Stimulated activated CD4-positive, alpha-beta T cell treated with anti-CD3 and anti-CD28 coated beads, Interleukin-4, amount 100 ng/mL, for 1 hour (primary cell): ENCODE data around the gene EEF1A2.
"Not testable (repeated sequence)": the region's sequence is repeated elsewhere in the genome, so short reads cannot be mapped to it uniquely, and the experiment has no call there.

Source experiments
- DNase-seq: peaks from one replicate; pipeline ENCODE4 v3.0.0-alpha.2; 2020

Gene EEF1A2

DNA sequence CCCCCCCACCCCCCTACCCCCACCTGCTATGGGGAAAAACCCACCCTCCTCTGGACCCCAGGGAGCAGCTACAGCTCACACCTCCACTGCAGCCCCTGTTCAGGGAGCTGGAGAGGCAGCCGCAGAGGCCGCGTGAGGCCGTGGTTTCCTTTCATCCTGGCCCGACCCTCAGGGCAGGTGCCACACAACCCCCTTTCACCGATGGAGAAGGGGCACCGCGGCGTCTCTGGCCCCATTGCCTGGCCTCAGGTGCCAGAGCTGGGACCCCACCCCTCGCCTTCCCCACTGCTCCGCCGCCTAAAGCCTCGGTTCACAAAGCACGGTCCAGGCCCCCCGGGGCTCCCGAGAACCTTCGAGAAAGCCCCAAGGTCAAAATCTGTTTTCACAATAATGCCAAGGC, 14.6 kb downstream of the EEF1A2 start:
- no peak for DNase-seq

GRCh38 chr20:63483834-63484233, 15.0 kb downstream of the EEF1A2 start:
- DNase-seq: no peak

DNA sequence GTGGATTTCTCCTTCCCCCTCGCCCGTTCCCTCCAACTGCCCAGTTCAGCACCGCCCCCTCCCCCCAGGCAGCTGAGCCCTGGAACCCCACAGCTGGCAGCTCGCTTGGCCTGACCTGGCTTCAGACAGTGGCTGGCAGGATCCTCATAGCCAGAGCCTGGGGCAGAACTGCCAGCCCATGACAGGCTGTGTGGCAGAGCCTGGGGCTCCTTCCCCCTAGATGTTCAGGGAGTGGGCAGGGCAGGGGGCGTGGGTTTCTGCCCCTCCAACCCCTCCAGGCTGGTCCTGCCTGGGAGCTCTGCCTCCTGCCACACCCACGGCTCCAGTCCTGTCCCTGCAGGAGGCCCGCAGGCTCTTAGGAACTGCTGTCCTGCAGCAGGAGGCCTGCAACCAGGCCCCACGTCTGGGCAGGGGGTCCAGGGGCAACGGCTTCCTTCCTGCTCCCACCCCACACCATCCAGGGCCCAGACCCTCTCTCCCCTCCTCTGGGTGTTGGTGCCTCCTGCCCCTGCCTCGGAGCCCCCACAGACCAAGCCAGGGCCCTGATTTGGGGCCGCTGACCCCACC, 16.8 kb downstream of the EEF1A2 start:
- no peak for DNase-seq

- no peak for DNase-seq
Observed at GRCh38 chr20:63481503-63481902, 17.4 kb downstream of the EEF1A2 start.

GRCh38 chr20:63479695-63480419, 19.0 kb downstream of the EEF1A2 start:
- not testable (repeated sequence) for DNase-seq

GRCh38 chr20:63478346-63479302, 20.3 kb downstream of the EEF1A2 start:
- DNase-seq: no peak

GRCh38 chr20:63477944-63478343, 20.9 kb downstream of the EEF1A2 start:
- DNase-seq: no peak

GRCh38 chr20:63477061-63477616, 21.7 kb downstream of the EEF1A2 start:
- no peak for DNase-seq

DNA sequence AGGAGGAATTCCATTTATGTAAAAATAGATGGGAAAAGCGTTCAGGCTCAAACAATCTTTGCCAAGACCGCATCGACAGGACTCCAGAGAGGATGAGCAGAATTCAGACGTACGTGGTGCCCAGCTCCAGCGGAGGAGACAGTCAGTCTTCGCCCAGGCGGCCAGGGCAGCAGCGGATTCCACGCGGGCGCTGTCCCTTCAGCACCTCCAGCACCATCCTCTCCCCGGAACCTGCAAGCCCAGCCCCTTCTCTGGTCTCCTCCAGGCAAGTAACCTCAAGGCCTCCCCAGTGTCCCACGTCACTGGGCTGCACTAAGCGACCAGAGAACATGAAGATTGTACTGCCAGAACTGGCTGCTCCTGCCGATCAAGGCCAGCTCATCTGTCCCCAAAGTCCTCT, 23.7 kb downstream of the EEF1A2 start:
- no peak for DNase-seq

DNA sequence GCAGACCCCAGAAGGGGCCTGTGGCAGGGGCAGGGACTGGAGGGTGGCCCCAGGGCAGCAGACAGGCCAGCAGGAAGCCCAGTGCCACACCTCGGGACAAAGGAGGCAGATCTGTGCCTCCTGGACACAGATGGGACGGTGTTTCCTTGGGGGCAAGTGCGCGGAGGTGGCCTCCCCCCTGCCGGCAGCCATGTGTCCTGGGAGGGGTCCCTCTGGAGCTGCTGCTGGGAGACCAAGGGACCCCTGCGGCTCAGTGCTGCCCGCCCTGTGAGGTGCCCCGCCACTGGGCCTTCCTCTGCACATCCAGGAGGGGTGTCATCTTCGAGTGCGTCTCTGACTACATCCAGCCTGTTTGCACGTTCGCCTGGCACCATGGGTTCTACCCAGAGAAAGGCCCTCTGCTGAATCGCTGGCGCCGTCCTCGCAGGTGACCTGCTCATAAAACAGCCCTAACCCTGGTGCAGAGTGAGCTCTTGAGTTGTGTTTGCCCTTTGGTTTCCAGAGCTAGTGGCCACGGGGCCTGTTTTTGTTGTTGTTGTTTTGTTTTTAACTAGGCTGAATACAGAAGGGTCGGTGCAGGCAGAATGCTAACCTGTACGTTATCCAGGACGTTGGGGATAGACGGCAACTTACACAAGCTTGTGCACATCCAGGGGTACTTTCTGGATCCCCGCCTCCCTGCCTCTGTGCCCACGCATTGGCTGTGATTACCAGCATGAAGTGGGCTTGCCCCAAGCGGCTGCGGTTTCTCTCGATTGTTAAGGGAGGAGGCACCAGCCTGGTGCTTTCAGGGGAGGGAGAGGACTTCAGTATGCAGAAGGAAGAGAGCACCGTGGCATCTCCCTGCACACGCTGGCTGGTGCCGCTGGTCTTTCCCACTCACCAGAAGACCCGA, 25.1 kb downstream of the EEF1A2 start:
- no peak for DNase-seq

- no peak for DNase-seq
Observed at GRCh38 chr20:63472862-63473390, 26.0 kb downstream of the EEF1A2 start.

GRCh38 chr20:63471981-63472831, 26.7 kb downstream of the EEF1A2 start, which contains the start of gene KCNQ2:
Gene KCNQ2 (minus strand): TSS chr20:63472655. CDS start chr20:63472463, 192 bp downstream.
- peak; percentile 23 for DNase-seq

- no peak for DNase-seq
Observed at GRCh38 chr20:63471717-63471980, 27.2 kb downstream of the EEF1A2 start.

GRCh38 chr20:63471002-63471716, 27.7 kb downstream of the EEF1A2 start:
- DNase-seq: no peak

- DNase-seq: no peak
Observed at GRCh38 chr20:63470410-63470809, 28.5 kb downstream of the EEF1A2 start.

DNA sequence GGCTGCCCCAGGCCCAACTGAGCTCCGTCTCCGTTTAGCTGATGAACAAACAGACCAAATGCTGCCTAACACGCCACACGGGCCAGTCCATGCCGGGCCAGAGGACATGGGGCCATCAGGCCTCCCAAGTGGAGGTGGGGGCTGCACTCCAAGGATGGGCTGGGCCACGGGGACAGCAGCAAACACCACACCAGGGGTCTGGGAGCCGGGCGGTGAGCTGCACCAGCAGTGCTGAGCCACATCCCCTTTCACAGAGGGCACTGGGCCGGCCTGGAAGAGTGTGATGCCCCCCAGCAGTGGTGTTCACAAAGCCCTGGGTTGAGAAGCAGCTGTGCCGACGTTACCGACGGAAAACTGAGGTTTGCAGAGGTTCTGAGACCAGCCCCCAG, 29.2 kb downstream of the EEF1A2 start:
- no peak for DNase-seq

DNA sequence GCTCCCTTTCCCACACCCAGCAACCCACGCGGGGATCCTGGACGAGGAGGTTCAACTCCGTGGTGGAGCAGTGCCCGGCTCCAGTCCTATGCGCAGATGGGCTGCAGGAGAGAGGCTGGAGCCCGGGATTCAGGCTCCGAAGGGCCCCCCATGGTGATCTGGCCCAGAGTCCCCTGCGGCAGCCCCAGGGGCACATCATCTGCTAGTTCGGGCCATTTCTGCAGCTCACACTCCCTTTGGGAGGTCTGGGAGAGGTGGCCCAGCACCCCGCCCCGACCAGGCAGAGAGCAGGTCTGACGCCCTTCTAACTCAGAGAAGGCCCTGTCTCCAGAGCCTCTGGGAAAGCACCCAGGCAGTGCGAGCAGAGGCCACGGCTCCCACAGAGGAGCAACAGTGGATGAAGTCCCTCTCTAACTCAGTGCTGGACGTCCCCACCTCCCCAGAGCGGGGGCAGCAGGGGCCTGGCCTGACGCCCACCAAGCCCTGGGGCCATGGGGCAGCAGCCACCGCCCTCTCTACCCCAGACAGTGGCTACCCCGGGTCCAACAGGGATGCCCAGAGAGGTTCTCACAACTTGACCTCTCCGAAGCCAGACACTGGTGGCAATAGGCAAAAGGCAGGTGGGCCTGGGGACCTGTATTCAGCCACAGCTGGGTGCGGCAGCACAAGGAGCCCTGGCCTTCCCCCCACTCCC, 29.7 kb downstream of the EEF1A2 start:
- no peak for DNase-seq

DNA sequence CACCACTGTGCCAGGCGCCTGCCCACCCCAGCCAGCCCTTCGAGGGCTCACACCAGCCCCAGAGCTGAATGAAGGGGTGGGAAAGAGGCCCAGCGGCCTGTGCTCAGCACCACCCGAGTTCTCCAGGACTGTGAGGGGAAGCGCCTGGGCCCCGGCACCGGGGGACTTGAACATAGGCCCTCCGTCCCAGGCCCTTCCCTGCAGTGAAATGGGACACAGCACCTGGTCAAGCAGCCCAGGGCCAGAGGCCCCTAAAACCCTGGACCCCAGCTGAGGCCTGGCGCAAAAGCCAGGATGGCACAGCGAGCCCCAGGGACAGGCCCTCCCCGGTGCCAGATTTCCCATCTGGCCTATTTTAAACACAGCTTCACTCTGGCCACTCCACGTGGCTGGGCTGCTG, 30.5 kb downstream of the EEF1A2 start:
- no peak for DNase-seq

GRCh38 chr20:63467294-63468083, 31.4 kb downstream of the EEF1A2 start:
- no peak for DNase-seq
